ENCODE results near the gene CNPY1.

The CNPY1 gene

DNA sequence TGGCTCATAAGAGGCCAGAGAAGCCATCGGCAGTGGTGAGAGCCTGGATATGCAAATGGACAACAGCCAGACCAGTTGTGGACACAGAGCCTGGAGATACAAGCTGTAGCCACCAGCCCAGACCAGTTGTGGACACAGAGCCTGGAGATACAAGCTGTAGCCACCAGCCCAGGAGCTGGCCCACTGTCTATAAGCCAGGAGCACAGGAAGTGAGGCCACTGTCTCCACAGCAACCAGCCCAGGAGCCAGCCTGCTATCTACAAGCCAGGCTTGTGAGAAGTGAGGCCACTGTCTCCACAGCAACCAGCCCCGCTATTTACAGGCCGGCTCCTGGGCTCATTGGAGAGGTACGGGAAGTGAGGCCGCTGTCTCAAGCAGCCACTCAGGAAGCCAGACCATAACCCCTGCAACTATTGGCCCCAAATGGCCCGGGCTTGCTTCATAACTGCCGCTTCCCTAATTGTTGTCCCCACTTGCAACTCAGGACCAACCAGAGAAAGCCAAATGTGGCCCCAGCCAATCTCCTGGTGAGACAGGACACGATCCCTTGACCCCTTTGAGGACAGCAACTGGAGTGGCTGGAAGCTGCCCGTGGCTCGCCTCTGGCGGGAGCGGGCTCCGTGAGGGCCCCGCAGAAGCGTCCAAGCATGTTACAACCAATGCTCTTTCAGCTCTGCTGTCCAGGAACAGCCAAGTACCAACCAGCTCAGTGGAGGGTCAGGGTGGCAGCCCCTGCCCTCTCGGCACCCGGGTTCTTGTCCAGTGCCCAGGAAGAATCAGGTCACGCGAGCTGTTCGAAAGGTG lies 44.1 kb upstream of the CNPY1 start:
- no peaks in the 10 kb centered on the region for H3K36me3 ChIP-seq
- no peaks in the 10 kb centered on the region for H3K27me3 ChIP-seq (ENCODE audit: insufficient read depth, low read depth, severe bottlenecking)
- no peak overlapping the region for H3K27ac ChIP-seq
- TF ChIP-seq, protein P1, sequence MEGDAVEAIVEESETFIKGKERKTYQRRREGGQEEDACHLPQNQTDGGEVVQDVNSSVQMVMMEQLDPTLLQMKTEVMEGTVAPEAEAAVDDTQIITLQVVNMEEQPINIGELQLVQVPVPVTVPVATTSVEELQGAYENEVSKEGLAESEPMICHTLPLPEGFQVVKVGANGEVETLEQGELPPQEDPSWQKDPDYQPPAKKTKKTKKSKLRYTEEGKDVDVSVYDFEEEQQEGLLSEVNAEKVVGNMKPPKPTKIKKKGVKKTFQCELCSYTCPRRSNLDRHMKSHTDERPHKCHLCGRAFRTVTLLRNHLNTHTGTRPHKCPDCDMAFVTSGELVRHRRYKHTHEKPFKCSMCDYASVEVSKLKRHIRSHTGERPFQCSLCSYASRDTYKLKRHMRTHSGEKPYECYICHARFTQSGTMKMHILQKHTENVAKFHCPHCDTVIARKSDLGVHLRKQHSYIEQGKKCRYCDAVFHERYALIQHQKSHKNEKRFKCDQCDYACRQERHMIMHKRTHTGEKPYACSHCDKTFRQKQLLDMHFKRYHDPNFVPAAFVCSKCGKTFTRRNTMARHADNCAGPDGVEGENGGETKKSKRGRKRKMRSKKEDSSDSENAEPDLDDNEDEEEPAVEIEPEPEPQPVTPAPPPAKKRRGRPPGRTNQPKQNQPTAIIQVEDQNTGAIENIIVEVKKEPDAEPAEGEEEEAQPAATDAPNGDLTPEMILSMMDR (IDR thresholded peaks at IDR 0.05; ENCODE audit: low read depth, low read length) = no peak
- no peak overlapping the region for H3K4me3 ChIP-seq (ENCODE audit: low read depth, low read length)
- H3K9me3 ChIP-seq (ENCODE audit: severe bottlenecking) = no peaks in the 10 kb centered on the region
- no peak for DNase-seq

DNA sequence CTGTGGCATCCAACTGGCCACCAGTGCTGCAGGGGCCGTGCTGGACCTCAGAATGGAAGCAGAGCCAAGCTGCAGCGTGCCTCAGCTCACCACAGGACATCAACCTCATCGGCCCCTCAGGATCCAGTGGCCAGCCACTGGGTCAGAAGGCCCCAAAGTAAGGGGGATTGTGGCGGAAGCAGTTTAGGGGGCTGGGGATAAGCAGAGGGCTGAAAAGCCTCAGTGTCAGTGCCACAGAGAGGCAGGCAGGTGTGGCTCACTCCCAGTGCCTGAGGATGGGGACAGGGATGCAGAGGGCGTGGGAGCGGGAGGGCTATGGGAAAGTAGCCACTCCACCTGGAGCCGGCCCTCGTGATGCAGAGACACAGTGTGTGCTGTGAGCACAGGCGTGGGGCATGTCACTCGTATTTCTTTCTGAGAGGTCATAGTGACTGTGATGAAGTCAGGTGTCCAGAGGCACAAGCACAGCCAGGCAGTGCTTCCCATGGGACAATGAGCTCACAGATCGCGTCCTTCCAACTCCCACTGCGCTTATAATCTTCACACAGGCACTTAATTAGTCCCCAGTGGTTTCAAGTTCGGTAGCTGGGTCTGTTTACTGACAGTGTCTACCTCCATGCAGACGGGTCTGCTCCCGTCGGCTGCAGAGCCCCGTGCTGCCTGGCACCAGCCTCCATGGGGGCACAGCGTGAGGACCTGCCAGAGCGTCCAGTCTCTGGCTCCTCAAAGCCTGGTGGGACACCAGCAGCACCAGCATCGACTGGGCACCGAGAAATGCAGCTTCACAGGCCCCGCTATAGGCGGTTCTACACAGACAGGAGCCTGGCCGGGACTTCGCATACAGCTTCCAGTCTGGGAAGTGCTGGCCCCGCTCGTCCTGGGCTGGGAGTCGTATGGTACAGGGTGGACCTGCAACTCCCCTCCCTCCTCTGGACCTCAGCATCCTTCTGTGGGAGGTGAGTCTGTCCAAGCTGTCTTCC lies 42.9 kb upstream of the CNPY1 start:
- H3K27ac ChIP-seq = no peak overlapping the region
- TF ChIP-seq, protein P1 (IDR thresholded peaks at IDR 0.05; ENCODE audit: low read depth, low read length) = no peak
- no peaks in the 10 kb centered on the region for H3K9me3 ChIP-seq (ENCODE audit: severe bottlenecking)
- no peak overlapping the region for H3K4me3 ChIP-seq (ENCODE audit: low read depth, low read length)
- no peaks in the 10 kb centered on the region for H3K27me3 ChIP-seq (ENCODE audit: insufficient read depth, low read depth, severe bottlenecking)
- DNase-seq = no peak
- no peaks in the 10 kb centered on the region for H3K36me3 ChIP-seq

DNA sequence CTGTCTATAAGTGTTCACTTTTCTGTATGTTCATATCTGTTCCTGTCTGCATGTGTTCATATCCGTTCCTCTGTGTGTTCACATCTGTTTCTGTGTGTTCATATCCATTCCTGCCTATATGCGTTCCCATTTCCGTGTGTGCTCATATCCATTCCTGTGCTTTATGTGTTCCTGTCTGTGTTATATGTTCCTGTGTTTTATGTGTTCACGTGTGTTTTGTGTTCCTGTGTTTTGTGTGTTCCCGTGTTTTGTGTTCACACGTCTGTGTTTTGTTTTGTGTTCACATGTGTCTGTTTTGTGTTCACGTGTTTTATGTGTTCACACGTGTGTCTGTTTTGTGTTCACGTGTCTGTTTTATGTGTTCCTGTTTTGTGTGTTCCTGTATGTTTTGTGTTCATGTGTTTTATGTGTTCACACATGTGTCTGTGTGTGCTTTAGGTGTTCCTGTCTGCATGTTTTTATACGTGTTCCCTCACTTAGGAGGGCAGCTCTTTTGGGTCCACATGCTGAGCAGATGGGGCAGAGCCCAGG lies 42.2 kb upstream of the CNPY1 start:
- Histone ChIP-seq H3K4me3 (ENCODE audit: low read depth, low read length) (no peak overlapping the region), H3K9me3 (ENCODE audit: severe bottlenecking) (no peaks in the 10 kb centered on the region), H3K27ac (no peak overlapping the region), H3K27me3 (ENCODE audit: insufficient read depth, low read depth, severe bottlenecking) (no peaks in the 10 kb centered on the region), H3K36me3 (no peaks in the 10 kb centered on the region)
- TF ChIP-seq, protein P1 (IDR thresholded peaks at IDR 0.05; ENCODE audit: low read depth, low read length) = no peak
- no peak for DNase-seq

DNA sequence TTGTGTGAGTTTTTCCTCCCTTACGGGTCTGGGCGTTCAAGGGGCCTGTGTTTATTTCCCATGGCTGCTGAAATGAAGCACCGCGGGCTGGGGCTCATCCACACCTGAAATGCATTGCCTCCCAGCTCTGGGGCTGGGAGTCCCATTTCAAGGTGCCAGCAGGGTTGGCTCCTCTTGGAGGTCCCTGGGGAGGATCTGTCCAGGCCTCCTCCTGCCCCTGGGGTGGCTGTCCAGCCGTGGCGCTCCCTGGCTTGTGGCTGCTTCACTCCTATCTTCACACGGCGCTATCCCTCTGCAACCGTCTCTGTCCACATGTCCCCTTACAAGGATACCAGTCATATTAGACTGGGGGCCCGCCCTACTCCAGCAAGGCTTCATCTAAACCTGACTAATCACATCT lies 41.1 kb upstream of the CNPY1 start:
- Histone ChIP-seq H3K27me3 (ENCODE audit: insufficient read depth, low read depth, severe bottlenecking) (no peaks in the 10 kb centered on the region), H3K36me3 (no peaks in the 10 kb centered on the region), H3K27ac (no peak overlapping the region), H3K9me3 (ENCODE audit: severe bottlenecking) (no peaks in the 10 kb centered on the region), H3K4me3 (ENCODE audit: low read depth, low read length) (no peak overlapping the region)
- TF ChIP-seq, protein P1 (IDR thresholded peaks at IDR 0.05; ENCODE audit: low read depth, low read length) = no peak
- no peak for DNase-seq

DNA sequence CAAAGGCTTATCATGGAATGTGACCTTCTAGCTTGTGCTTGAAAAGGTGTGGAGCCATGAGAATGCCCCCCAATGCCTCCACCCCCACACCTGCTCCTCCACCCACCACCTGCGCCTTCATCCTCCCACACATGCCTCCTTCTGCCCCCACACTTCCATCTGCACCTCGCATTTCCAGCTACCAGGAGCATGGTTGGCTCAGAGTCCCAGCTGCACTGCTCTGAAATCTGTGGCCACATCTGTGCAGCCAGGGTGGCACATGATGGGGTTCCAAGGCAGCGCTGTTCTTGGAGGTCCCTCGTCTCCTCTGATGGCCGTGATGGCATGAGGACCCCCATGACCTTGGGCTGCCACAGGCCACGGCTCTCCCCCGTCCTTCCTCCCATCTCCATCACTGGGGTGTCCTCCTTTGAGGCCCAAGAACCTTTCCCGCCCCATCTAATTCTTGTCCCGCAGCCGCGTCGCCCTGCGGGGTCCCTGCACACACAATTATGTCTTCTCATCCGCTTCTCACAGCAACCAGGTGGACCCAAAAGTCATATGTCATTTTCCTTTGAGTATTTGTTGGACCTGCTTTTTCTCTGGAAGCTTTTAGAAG lies 40.6 kb upstream of the CNPY1 start:
- no peak for DNase-seq
- Histone ChIP-seq H3K36me3 (no peaks in the 10 kb centered on the region), H3K27me3 (ENCODE audit: insufficient read depth, low read depth, severe bottlenecking) (no peaks in the 10 kb centered on the region), H3K9me3 (ENCODE audit: severe bottlenecking) (no peaks in the 10 kb centered on the region), H3K4me3 (ENCODE audit: low read depth, low read length) (no peak overlapping the region), H3K27ac (no peak overlapping the region)
- TF ChIP-seq, protein P1 (IDR thresholded peaks at IDR 0.05; ENCODE audit: low read depth, low read length) = no peak
